ENCODE results near the gene PPP6R2. TPM values are rescaled to one million over a fixed set of nuclear protein-coding genes. Genes with fewer than 3 reads are reported as not detected.

PPP6R2 gene, protein sequence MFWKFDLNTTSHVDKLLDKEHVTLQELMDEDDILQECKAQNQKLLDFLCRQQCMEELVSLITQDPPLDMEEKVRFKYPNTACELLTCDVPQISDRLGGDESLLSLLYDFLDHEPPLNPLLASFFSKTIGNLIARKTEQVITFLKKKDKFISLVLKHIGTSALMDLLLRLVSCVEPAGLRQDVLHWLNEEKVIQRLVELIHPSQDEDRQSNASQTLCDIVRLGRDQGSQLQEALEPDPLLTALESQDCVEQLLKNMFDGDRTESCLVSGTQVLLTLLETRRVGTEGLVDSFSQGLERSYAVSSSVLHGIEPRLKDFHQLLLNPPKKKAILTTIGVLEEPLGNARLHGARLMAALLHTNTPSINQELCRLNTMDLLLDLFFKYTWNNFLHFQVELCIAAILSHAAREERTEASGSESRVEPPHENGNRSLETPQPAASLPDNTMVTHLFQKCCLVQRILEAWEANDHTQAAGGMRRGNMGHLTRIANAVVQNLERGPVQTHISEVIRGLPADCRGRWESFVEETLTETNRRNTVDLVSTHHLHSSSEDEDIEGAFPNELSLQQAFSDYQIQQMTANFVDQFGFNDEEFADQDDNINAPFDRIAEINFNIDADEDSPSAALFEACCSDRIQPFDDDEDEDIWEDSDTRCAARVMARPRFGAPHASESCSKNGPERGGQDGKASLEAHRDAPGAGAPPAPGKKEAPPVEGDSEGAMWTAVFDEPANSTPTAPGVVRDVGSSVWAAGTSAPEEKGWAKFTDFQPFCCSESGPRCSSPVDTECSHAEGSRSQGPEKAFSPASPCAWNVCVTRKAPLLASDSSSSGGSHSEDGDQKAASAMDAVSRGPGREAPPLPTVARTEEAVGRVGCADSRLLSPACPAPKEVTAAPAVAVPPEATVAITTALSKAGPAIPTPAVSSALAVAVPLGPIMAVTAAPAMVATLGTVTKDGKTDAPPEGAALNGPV
- 54.8 and 55.9 TPM in 2 replicates for total RNA-seq
- long read RNA-seq, full-length matches to known transcripts = 3 of 7 reads
- long read RNA-seq, partial matches to known transcripts = 0 of 7 reads
- long read RNA-seq, other reads (novel, unspliced or antisense) = 4 of 7 reads

DNA sequence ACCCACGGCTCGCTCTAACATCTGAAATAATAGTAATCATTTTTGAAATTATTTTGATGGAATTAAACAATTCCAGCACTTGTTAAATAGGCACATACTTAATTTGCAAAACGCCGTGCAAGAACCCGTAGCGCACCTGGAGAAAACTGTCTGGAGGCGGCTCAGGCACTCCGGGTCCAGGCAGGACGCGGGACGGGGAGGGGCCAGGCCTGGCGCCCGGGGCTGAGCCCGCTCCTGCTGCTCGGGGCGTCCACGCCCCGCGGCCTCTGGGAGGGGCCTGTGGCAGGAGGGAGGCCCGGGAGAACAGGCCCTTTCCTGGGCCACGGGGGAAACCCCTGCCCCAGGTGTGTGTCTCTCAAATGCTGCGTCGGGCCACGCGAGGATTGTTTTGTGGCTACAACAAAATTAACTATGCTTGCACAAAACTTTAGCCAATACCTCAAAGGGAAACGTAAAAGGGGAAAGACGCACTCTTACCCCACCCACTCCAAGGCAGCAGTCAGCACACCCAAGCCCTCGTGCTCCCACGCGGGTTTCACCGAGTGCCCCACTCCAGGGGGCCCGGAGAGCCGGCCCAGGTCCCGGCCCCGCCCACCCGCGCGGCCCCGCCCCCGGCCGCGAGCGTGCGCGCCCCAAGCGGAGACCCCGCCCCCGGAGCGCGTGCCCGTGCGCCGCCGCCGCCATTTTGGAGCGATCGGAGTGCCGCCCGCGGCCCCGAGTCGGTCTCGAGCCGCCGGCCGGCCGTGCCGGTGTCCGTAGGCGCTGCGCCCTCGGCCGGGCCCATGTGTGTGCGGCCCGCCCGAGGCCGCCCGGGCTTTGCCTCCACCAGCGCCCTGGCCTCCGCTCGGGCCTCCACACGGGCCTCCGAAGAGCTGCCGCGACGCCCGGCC, at the start of gene PPP6R2:
Gene PPP6R2, plus strand, starts transcription at position 677 of the 890 bp plus-strand sequence. CDS start 50,582 bp downstream, outside the sequence.
- TF ChIP-seq, protein P1, sequence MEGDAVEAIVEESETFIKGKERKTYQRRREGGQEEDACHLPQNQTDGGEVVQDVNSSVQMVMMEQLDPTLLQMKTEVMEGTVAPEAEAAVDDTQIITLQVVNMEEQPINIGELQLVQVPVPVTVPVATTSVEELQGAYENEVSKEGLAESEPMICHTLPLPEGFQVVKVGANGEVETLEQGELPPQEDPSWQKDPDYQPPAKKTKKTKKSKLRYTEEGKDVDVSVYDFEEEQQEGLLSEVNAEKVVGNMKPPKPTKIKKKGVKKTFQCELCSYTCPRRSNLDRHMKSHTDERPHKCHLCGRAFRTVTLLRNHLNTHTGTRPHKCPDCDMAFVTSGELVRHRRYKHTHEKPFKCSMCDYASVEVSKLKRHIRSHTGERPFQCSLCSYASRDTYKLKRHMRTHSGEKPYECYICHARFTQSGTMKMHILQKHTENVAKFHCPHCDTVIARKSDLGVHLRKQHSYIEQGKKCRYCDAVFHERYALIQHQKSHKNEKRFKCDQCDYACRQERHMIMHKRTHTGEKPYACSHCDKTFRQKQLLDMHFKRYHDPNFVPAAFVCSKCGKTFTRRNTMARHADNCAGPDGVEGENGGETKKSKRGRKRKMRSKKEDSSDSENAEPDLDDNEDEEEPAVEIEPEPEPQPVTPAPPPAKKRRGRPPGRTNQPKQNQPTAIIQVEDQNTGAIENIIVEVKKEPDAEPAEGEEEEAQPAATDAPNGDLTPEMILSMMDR (conservative IDR thresholded peaks at IDR 0.05) = peak; percentile 30
- no peaks in the 10 kb centered on the region for H3K9me3 Mint-ChIP-seq
- H3K4me3 Mint-ChIP-seq = peak within 1 kb of the TSS; percentile 98
- peak; percentile 85 for DNase-seq (ENCODE audit: low read depth, low spot score)
- H3K4me1 Mint-ChIP-seq = peaks cover 10% of the 10 kb centered on the region
- no peaks in the 10 kb centered on the region for H3K27me3 Mint-ChIP-seq (ENCODE audit: low read depth)
- no peaks in the 10 kb centered on the region for H3K36me3 Mint-ChIP-seq (ENCODE audit: low read depth)
- peak within 1 kb of the TSS; percentile 78 for H3K27ac Mint-ChIP-seq (ENCODE audit: unreplicated experiment)

DNA sequence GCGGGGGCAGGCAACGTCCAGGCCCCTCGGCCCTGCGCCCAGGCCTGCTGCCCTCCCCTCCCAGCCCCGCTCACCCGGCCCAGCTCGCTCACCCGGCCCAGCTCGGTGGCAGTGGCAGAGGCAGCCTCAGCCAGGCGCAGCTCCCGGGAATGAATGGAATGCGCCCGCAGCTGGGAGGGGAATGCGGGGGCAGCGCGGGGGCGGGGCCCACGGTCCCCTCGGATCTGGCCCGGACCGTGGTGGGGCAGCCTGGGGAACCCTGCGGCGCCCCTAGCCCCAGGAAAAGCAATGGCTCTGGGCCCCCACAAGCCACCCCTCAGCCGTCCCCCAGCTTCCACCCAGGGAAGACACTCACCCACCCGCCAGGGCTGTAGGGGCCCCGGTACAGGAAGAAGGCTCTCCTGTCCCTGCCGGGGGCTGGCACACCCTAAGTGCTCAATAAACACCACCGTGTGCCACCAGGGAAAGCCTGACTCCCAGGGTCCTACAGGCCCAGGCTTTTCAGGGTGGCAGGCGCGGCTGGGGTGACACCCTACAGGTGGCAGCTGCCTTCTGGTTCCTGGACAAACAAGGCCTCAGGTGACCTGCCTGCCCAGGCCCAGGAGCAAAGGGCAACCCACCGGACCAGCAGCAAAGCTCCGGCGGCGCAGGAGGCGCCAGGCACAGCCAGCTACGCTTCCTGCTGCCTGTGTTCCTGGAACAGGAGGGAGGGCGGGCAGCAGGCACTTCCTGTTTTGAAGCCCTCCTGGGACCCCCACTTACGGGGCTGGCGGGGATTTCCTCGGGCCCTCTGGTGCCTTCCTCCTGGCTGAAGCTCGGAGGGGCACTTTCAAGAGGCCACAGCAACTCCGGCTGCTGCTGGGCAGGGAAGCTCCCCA, 49.4 kb upstream of the PPP6R2 start:
- Mint-ChIP-seq H3K4me1 (peaks cover 19% of the 10 kb centered on the region), H3K36me3 (ENCODE audit: low read depth) (no peaks in the 10 kb centered on the region), H3K27me3 (ENCODE audit: low read depth) (no peaks in the 10 kb centered on the region), H3K9me3 (no peaks in the 10 kb centered on the region), H3K4me3 (no peak overlapping the region), H3K27ac (ENCODE audit: unreplicated experiment) (no peak overlapping the region)
- TF ChIP-seq, protein P1 (conservative IDR thresholded peaks at IDR 0.05) = no peak
- no peak for DNase-seq (ENCODE audit: low read depth, low spot score)

DNA sequence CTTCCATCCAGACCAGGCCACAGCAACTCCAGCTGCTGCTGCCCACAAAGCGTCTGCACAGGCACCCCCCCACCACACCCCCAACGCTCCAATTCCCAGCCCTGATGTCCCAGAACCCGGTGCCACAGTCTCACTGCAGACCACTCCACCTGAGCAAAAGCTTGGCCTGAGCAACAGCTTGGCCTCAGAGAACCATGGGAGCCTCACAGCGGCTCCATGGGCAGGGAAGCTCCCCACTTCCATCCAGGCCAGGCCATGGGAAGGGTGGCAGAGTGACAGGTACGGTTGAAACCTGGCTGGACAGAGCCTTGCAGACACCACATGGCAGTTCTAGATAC, 48.8 kb upstream of the PPP6R2 start:
- no peak for DNase-seq (ENCODE audit: low read depth, low spot score)
- H3K27ac Mint-ChIP-seq (ENCODE audit: unreplicated experiment) = no peak overlapping the region
- H3K36me3 Mint-ChIP-seq (ENCODE audit: low read depth) = no peaks in the 10 kb centered on the region
- H3K4me3 Mint-ChIP-seq = no peak overlapping the region
- H3K9me3 Mint-ChIP-seq = no peaks in the 10 kb centered on the region
- TF ChIP-seq, protein P1 (conservative IDR thresholded peaks at IDR 0.05) = no peak
- peaks cover 19% of the 10 kb centered on the region for H3K4me1 Mint-ChIP-seq
- no peaks in the 10 kb centered on the region for H3K27me3 Mint-ChIP-seq (ENCODE audit: low read depth)

DNA sequence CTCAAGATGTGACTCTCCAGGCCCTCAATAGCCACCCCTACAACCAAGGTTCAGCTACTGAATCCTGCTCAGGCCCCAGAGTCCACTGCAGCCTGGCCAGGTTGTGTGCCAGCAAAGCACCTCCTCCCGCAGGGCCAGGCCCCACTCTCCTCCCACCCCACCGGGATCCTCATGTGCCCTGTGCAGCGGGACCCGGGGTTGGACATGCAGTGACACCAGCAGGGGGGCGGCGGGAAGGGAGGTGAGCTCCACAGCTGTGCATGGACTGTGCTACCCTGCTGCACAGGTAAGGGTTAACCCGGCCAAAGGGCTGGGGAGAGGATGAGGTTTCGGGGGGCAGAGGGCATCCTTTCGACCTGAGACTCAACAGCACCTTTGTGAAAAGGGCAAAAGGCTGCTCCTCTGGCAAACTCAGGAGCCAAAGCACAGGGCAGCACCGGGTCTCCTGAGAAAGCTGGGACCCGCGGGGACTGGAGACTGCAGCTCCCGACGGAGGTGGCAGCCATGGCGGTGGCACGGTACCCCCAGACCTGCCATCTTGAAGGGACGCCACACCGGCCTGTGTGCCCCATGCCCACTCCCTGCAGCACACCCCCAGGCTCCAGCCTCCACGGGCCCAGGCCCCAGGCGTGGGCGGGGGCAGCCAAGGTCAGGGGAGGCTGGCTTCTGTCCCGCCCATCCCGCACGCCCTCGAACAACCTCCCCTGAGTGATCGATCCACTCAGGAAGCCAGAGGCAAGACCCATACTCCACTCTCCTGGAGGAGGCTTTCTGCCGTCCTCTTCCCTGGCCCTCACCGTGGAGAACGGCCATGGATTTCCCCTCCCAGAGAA, 46.3 kb upstream of the PPP6R2 start:
- H3K27me3 Mint-ChIP-seq (ENCODE audit: low read depth) = peaks cover 3% of the 10 kb centered on the region
- H3K4me3 Mint-ChIP-seq = peak overlapping the region; percentile 8
- H3K27ac Mint-ChIP-seq (ENCODE audit: unreplicated experiment) = no peak overlapping the region
- DNase-seq (ENCODE audit: low read depth, low spot score) = no peak
- H3K36me3 Mint-ChIP-seq (ENCODE audit: low read depth) = no peaks in the 10 kb centered on the region
- H3K4me1 Mint-ChIP-seq = peaks cover 19% of the 10 kb centered on the region
- no peaks in the 10 kb centered on the region for H3K9me3 Mint-ChIP-seq
- TF ChIP-seq, protein P1 (conservative IDR thresholded peaks at IDR 0.05) = no peak

Data from neural crest cell (in vitro differentiated cells).